ENCODE data around the gene ITGAV.

The ITGAV gene

GRCh38 chr2:186669146-186669545 is 79.3 kb downstream of the ITGAV start:
- DNase-seq (ENCODE audit: low spot score) = no peak

GRCh38 chr2:186670831-186671230 is 81.0 kb downstream of the ITGAV start:
- DNase-seq (ENCODE audit: low spot score) = no peak

GRCh38 chr2:186675380-186675779 is 85.5 kb downstream of the ITGAV start:
- no peak for DNase-seq (ENCODE audit: low spot score)

- DNase-seq (ENCODE audit: low spot score) = no peak
Observed at GRCh38 chr2:186683341-186683740, 93.5 kb downstream of the ITGAV start.

GRCh38 chr2:186687807-186688211 is 98.0 kb downstream of the ITGAV start:
- DNase-seq (ENCODE audit: low spot score) = no peak

- no peak for DNase-seq (ENCODE audit: low spot score)
Observed at GRCh38 chr2:186688813-186689212, 99.0 kb downstream of the ITGAV start.

GRCh38 chr2:186690786-186691185 is 100.9 kb downstream of the ITGAV start:
- no peak for DNase-seq (ENCODE audit: low spot score)

GRCh38 chr2:186691231-186691630 is 101.4 kb downstream of the ITGAV start:
- DNase-seq (ENCODE audit: low spot score) = no peak

- no peak for DNase-seq (ENCODE audit: low spot score)
Observed at GRCh38 chr2:186691900-186692299, 102.0 kb downstream of the ITGAV start.

- DNase-seq (ENCODE audit: low spot score) = no peak
Observed at GRCh38 chr2:186693446-186693832, 103.6 kb downstream of the ITGAV start.

- DNase-seq (ENCODE audit: low spot score) = no peak
Observed at GRCh38 chr2:186695081-186695756, 105.4 kb downstream of the ITGAV start.

GRCh38 chr2:186696290-186696689 is 106.4 kb downstream of the ITGAV start:
- no peak for DNase-seq (ENCODE audit: low spot score)

GRCh38 chr2:186696804-186697203 is 106.9 kb downstream of the ITGAV start:
- DNase-seq (ENCODE audit: low spot score) = no peak

GRCh38 chr2:186697536-186697935 is 107.7 kb downstream of the ITGAV start:
- no peak for DNase-seq (ENCODE audit: low spot score)

GRCh38 chr2:186699742-186700141 is 109.9 kb downstream of the ITGAV start:
- no peak for DNase-seq (ENCODE audit: low spot score)

- no peak for DNase-seq (ENCODE audit: low spot score)
Observed at GRCh38 chr2:186702006-186702405, 112.2 kb downstream of the ITGAV start.

- DNase-seq (ENCODE audit: low spot score) = no peak
Observed at GRCh38 chr2:186702501-186702900, 112.6 kb downstream of the ITGAV start.

GRCh38 chr2:186704897-186705296 is 115.0 kb downstream of the ITGAV start:
- DNase-seq (ENCODE audit: low spot score) = no peak

GRCh38 chr2:186709529-186710450 is 119.9 kb downstream of the ITGAV start:
- no peak for DNase-seq (ENCODE audit: low spot score)

GRCh38 chr2:186713691-186714090 is 123.8 kb downstream of the ITGAV start:
- no peak for DNase-seq (ENCODE audit: low spot score)

GRCh38 chr2:186714611-186715010 is 124.8 kb downstream of the ITGAV start:
- no peak for DNase-seq (ENCODE audit: low spot score)

- DNase-seq (ENCODE audit: low spot score) = no peak
Observed at GRCh38 chr2:186716004-186716403, 126.1 kb downstream of the ITGAV start.

- DNase-seq (ENCODE audit: low spot score) = no peak
Observed at GRCh38 chr2:186716899-186717298, 127.0 kb downstream of the ITGAV start.

Data from ecto neural progenitor cell (in vitro differentiated cells).